NCI-H510A treated with DMSO at 0.1 percent for 48 hours (cell line): ENCODE measurements around the gene SLC45A3.
A peak's percentile ranks its signal among the peaks of the same experiment; 100 is the strongest.
"Not testable (repeated sequence)": the region's sequence is repeated elsewhere in the genome, so short reads cannot be mapped to it uniquely, and the experiment has no call there.

Experiments
- DNase-seq: peaks from one replicate; lab custom pipeline; 2025; lab: John Stamatoyannopoulos, UW

Gene SLC45A3, protein sequence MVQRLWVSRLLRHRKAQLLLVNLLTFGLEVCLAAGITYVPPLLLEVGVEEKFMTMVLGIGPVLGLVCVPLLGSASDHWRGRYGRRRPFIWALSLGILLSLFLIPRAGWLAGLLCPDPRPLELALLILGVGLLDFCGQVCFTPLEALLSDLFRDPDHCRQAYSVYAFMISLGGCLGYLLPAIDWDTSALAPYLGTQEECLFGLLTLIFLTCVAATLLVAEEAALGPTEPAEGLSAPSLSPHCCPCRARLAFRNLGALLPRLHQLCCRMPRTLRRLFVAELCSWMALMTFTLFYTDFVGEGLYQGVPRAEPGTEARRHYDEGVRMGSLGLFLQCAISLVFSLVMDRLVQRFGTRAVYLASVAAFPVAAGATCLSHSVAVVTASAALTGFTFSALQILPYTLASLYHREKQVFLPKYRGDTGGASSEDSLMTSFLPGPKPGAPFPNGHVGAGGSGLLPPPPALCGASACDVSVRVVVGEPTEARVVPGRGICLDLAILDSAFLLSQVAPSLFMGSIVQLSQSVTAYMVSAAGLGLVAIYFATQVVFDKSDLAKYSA

DNA sequence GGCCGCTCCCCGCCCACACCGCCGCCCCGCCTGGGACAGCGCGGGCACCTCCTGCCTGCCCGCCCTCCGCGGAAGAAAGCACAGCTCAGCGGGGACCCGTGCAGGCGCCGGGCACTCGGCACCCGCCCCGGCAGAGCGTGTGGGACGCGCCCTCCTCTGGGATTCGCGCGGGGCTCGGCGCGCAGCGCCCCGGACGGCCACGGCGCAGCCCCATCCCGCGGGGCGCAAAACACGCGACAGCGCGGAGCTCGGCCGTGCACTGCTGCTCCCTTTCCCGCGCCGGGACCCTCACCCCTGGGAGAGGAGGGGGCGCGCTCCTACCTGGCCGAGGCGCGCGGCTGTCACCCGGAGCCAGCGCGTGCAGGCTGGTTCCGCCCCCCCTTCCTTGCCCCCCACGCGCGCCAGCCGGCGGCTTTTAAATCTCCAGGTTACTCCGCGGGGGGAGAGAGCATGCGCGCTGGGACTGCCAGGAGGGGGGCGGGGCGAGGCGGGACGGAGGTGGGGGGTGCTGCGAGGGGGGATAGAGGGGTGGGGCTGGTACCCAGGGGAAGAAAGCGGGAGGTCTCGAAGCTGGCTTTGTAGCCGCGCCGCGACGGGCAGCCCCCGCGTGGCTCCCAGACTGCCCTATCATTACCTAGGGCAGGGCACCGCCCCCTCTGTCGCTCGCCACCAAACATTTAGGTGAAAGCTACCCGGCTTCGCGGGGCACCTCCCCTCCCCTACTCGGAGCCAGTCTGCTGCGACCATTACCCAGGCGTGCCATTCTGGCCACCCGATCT, at the start of gene SLC45A3:
Gene SLC45A3, minus strand, starts transcription at position 437 of the 779 bp plus-strand sequence. CDS start 15,853 bp downstream, outside the sequence.
- DNase-seq, result peak; percentile 40

DNA sequence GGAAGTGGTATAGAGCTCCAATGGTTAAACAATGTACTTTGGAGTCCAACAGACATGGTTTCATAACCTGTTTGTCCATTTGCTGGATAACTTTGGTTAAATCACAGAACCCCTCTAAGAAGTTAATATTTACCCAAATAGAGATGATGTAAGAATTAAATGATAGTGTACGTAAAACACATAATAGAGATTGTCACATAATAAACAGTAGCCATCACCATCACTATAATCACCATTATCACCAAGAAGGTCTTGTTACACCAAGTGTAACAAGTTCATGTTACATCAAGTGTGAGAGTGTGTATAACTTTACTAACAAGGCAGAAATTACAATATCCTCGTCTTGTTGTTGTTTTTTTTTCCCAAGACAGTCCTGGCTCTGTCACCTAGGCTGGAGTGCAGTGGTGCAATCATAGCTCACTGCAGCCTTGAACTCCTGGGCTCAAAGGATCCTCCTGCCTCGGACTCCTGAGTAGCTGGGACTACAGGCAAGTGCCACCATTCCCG, 46.4 kb upstream of the SLC45A3 start:
- no peak for DNase-seq

DNA sequence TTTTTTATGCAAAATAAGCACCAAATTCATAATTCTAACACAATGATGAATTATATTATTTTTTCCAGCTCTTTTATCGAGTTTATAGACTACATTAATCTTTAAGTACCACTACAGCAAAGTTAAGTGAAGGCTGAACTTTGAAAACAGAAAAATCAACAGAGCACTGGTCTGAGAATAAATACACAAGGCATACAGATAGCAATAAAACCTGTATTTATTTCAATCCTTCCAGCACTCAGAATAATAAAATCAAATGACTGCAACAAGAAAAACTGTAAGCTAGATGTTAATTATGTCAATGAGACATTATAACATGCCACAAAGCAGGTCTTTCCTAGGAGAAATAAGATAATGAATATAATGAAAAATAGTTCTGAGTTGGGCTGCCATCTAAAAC, 45.2 kb upstream of the SLC45A3 start:
- no peak for DNase-seq

DNA sequence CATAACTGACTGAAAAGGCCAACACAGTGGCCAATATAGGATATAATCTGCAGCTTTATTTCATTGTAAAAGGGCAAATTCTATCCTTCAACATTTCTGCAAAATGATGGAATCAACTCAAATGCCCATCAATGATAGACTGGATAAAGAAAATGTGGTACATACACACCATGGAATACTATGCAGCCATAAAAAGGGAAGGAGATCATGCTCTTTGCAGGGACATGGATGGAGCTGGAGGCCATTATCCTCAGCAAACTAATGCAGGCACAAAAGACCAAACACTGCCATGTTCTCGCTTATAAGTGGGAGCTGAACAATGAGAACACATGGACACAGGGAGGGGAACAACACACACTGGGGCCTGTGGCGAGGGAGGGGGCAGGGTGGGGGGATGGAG, 40.4 kb upstream of the SLC45A3 start:
- DNase-seq, result not testable (repeated sequence)

DNA sequence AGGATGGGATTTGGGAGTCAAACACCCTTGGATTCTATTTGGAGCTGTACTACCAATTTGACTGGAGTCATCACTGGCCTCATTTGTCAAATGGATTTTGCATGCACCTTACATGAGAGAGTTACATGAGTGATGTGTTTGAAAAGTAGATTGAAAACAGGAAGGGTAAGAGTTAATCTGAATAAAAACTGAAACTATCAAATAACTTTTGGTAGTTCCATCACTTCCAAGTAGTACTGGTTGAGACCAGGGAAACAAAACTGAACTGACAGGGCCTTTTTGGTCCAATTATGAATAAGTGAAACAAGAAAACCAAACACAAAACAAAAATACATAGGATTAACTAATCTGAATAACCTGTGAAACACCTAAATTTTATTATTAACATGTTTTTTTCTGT, 39.5 kb upstream of the SLC45A3 start:
- DNase-seq, result no peak

DNA sequence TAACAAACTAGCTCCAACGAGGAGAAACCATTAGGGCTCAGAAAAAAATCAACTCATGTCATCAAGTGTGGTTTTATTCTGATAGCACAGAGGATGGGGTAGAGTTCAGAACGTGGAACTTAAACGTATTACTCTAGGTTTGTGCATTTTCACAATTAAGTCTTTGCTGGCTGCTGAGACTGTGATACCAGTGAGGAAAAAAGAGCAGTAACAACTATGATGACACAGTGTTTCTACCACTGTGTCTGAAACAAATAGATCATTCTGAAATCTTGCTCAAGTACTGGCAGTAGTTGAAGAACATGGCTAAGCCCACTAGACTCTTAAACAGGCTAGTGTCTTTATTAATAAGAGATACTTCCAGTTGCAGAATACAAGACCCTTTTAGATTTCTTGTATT, 38.7 kb upstream of the SLC45A3 start:
- no peak for DNase-seq

DNA sequence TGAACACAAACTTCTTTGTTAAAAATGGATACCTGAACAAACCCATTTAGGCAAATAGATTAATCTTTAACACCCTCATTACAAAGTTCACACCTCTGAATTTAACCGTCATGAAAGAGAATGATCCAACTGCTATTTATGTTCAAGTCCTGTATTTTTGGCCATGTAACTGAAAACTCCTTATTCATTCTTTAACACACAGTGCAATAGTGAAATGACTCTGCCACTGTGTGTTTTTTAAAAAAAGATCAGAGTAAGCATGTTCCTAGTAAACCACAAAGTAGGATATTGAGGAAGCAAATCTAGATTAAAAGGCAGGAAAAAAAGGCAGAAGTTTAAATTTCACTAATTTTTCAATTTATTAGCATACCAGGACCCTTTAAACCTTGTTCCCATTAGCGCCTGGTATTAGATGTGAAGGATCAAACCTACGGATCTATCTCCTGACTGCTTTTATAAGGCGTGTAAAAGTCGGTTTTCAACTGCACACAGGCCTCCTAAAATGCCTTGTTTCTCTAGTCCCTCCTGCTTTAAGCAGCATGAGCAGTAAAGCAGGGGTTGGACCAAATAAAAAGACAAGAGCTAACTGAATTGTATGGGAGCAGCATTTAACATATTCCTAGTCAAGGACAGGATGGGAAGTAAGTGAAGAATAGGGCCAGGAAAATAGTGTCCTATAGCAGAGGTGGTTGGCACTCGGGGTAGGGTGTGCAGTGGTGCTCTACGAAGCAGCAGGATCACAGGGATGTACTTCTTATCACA, 36.2 kb upstream of the SLC45A3 start:
- DNase-seq, result no peak

DNA sequence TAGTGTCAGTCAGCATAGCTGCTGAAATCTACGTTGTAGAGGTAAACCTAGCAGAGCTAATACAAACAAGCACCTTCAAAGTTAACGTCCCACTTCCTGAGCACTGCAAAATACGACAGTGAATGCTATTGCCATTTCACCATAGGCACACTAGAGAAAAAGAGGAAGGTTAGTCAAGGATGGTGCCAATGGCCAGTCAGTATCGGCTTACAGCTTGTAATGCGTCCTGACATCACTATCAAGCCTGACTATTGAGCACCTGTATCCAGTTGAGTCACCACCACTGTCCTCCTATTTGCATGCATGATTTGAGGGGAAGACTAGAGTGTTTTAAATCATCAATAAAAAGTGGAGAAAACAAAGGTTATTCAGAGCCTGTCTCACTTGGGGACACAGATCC, 35.3 kb upstream of the SLC45A3 start:
- peak; percentile 15 for DNase-seq

DNA sequence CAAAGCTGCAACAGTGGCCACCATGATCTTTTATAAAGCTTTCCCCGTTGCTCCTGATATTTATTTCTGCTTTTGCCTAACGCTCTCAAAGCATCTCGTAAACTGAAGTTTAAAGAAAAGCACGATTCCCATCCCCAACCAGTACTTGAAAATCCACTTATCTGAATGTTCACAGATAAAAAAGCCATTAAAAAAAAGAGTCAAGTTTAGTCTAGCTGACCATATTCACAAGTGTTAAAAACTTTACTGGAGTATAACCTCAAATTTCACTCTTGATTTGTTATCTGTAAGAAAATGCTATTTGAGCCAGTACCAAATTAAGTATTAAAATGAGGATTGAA, 34.6 kb upstream of the SLC45A3 start:
- DNase-seq, result no peak

DNA sequence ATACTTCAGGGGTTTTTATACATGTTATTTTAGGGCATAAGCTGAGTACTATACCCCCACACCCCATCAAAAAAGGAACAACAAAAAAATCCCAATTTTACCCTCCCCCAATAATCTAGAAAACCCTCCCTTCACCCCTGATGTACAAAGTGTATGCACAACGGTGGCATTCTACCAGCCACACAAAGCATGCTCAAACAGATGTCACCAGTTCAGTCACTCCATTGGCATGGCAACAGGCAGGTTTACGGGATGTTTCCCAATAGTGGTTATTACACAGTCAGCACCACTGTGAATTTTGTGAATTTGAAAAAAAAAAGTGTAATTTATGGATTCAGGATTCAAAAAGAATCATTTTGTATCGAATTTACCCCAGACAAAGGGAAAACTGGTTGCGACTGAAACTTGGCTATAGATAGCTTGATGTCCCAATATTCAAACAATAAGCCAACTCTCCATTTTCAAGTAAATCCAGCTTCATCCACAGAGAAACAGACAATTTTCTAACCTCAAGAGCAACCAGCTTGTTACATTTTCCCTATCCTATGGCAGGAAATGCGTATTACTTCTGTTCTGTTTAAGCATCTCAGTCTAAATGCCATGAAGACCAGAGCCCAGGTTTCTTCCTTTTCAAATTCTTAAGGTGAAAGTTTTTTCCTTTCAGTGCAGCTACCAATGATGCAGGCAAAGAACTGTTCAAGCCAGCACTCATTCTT, 34.0 kb upstream of the SLC45A3 start:
- no peak for DNase-seq

DNA sequence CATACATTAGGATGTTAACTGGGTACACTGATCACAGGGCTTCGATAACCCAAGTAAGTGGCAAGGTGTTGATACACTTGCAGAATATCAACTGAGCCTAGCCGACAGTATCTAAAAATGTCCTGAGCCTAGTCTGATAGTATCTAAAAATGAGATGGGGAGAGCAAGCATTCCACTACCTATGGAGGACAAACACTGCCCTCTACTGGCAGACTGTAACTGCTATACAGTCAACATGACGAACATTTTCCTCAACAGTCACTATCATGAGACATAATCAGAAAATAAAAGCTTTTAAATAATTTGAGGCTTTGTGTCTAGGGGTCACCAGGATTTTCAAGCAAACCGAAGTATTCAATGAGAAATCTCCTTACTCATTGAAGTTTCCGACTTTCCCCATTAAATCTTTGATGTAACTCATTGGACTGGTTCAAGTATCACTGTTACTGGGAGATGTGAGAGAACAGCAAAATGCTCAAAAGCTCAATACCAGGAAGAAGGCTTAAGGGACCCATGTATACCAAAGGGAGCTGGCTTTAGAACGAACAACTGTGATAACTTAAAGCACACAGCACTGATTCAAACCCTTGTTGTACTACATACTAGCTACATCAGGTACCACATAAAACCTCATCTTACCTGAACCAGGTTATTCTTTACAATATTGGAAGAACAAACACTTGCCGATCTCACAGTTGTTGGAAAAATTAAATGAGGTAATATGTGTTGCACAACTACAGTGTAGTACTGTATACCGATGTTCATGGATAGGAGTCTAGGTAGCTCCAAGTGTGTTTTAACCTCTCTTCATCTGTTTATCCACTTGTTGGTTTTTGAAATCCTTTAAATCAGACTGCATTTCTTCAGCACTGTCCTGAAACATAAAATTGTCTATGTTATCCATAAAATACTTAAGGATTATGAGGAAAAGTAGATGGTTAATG, 31.1 kb upstream of the SLC45A3 start:
- DNase-seq, result peak; percentile 86

DNA sequence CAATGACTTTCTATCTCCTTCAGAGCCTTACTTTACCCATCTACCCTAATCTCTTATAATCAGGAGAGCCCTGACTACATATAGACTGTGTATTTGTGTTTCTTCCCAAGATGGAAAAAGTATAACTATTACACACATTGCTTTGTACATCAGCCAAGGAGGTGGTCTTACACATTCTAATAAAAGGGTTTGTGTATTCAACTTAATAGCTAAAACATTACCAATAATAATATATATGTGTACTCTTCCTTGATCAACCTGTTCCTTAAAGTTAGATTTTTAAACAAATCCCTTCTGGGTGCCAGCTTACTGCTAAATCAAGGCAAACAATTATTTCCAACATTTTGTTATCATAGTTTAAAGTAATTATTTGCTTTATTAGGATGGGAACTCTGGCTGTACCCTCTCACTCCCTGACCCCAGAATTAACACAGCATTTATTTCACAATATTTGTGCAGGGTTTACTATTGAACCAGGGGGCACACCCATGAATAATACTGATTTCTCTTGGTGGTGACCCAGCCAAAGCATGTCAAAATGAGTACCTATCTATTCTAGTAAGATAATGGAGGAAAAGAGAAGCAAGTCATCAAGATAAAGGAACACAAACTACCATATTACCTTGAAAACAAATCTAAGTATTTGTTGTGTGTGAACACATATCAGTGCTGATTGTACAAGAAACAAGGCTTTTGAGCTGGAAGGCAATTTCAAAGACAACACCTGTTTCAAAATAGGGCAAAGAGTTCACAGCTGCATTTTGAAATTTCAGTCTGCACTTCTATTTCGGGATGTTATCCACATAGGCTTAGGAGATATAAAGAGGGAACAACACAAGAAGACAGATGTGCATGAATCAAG, 30.1 kb upstream of the SLC45A3 start:
- DNase-seq, result no peak

DNA sequence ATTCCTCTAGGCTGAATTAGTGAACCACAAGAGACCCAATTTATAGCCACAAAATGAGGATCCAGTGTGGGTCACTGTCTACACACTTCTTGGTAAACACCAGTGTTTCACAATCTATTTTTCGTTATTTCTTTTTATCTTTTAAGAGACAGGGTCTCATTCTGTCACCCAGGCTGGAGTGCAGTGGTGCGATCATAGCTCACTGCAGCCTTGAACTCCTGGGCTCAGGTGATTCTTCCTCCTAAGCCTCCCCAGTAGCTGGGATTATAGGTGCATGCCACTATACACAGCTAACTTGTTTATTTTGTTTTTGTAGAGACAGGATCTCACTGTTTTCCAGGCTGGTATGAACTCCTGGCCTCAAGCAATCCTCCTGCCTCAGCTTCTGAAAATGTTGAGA, 29.3 kb upstream of the SLC45A3 start:
- DNase-seq, result no peak

DNA sequence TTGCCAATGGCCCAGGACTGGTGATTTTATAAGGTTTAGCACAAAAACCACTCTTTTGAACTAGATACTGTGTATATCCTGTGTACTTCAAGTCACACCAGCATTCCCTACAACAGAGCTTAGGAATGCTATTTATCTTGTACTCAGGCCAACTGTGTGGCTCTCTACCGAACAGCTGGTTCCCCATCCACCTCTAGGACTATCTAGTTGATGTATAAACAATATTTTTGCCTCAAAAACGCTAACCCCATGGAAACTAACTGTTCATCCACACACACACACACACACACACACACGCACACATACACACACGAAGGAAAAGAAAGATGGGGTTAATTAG, 28.7 kb upstream of the SLC45A3 start:
- no peak for DNase-seq

DNA sequence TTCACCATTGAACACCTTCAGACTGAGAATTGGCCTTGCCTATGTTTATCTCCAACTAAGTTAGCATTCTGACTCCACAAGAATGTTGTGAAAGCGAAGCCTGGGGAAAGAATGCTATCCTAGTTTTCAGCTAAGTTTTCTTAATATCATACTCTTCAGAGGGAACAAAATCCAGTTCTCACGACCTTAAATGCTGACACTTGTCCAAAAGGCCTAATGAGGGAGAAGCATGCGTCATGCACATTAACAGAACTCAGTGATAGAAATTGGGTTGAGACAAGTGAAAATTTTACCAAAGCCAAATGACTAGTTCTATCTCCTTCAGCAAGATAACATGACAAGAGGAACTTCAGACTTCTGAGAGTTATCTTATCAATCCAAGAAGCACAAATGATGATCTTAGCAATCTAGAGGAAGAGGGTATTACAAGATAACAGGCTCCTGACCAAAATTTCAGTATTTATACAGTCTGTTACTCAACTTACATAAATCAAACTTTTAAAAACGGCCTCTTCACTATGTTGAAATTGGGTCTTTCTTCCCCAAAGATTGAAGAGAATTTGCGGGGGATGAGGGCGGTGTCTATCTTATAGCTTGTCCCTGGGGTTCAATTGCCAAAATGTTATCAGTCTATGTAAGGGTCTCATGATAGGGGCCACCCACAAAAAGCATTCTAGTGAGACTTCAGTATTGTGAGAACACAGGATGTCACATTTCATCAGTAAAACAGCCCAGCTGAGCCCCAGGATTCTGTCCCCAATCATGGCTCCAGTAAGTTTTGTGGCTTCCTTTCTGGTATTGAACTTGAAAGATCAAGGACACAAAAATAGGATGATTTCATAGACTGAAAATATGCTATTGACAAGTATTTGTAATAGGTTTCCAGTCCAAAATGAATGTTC, 26.5 kb upstream of the SLC45A3 start:
- no peak for DNase-seq

DNA sequence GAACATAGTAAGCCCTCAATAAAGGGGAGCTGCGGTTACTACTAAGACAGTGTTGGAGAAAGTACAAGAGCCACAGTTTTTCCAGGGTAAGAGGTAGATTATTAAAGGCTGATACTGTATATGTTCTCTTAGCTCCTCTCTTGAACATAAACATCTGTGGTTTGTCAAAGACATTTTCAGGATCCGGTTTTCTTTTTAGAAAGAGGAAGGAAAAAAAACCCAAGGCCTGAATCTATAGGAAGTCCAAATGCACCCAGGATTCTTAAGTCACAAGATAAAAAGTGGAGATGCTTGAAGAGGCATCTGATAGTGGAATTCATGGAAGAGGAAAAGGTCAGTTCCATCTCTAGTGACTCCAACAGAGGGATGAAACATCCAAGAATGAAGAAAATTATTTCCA, 24.6 kb upstream of the SLC45A3 start:
- DNase-seq, result no peak

DNA sequence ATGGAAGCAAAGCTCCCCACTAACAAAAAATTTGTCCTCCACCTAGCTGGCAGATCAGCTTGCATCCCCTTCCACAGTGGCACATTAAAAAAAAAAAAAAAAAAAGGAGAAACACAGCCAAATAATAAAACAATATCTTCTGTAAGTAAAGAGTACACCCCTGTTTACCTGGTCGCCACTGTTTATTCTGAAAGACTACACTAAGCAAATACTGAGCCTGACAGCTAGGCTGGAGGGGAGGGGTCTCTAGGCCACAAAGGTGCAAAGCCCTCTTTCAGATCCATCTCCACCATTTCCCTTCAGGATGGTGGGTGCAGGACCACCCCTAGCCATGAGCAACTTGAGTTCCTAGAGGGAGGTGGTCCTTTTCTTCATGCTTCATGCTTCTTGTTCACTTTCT, 22.8 kb upstream of the SLC45A3 start:
- peak; percentile 68 for DNase-seq

DNA sequence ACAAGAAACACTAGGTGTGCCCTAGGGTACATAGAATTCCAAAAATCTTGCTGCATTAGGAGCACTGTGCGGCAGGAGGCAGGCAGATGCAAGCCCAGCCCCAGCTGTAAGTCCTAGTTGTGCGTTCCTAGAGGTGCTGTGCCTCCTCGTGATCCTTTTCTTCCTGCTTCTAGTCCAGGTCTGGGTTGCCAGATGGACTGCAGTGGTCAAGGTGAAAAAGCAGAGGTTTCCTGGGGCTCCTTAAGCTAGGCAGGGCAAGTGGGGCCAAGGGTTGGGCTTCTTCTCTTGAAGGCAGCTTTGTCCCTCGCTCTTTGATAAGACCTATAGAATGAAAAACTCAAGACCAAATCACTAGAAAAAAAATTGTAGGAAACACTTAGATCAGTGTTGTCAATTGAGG, 21.6 kb upstream of the SLC45A3 start:
- no peak for DNase-seq

DNA sequence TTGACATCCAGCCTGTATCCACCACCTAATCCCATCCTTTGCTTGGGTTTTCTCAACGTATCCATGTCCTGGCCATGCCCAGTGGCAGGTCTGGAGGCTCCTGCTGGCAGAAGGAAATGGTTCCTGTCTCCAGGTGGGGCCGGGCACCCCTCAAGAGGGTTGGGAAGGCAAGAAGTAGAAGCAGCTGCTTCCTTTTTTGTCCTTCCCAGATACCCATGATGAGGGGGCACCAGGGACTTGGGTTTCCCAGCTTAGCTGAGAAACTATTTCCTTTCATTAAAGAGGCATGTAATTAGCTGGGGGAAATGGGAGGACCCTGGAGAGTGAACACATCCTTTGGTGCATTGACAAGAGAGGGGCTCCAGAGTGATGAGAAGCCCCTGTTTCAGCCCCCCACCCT, 21.1 kb upstream of the SLC45A3 start:
- no peak for DNase-seq
